Activated naive CD8-positive, alpha-beta T cell treated with anti-CD3 and anti-CD28 coated beads, Interleukin-2, amount 10 ng/mL, durations not matched to agents 7 days and 5 days (primary cell): ENCODE data around the gene LAGE3. TPM values are rescaled to one million over a fixed set of nuclear protein-coding genes. Genes with fewer than 3 reads are reported as not detected.
"Not testable (repeated sequence)": the region's sequence is repeated elsewhere in the genome, so short reads cannot be mapped to it uniquely, and the experiment has no call there.

Experiments used
- ATAC-seq: fragments of 150-1000 bp; cut with Tn5 transposase; one replicate; pipeline ENCODE4 v1.10.0; 2021; ENCODE audit warnings: low read depth, moderate library complexity
- POLR2A ChIA-PET: fragments of 350-600 bp; sonication (Branson Sonifier 250); formaldehyde crosslinking; loops from one replicate; lab custom pipeline; 2021; ENCODE audit warnings: antibody characterized with exemption; lab: Charles Lee
- DNase-seq: peaks from one replicate; pipeline ENCODE4 v3.0.0; 2021
- H3K27ac Mint-ChIP-seq: one replicate; pipeline ENCODE4 v1.8.0; 2022; ENCODE audit warnings: mild to moderate bottlenecking, mixed read lengths
- H3K27me3 Mint-ChIP-seq: one replicate; pipeline ENCODE4 v1.8.0; 2022; ENCODE audit warnings: mild to moderate bottlenecking, moderate library complexity, mixed read lengths
- H3K36me3 Mint-ChIP-seq: one replicate; pipeline ENCODE4 v1.8.0; 2021; ENCODE audit warnings: mild to moderate bottlenecking, mixed read lengths
- H3K4me1 Mint-ChIP-seq: one replicate; pipeline ENCODE4 v1.8.0; 2021; ENCODE audit warnings: mixed read lengths
- H3K4me3 Mint-ChIP-seq: one replicate; pipeline ENCODE4 v1.8.0; 2022; ENCODE audit warnings: mild to moderate bottlenecking, moderate library complexity, mixed read lengths
- H3K9me3 Mint-ChIP-seq: one replicate; pipeline ENCODE4 v1.8.0; 2021; ENCODE audit warnings: mixed read lengths
- total RNA-seq, 2 experiments: library from RNA; stranded (reverse); gene quantifications; one replicate each; pipeline ENCODE4 v1.2.3, GENCODE V29; 2021

Gene LAGE3
- total RNA-seq, 2 experiments from 2014 or later = 32.2 to 34.8 TPM

GRCh38 chrX:154512879-154513553 lies 33.9 kb upstream of the LAGE3 start:
- DNase-seq (no peak), ATAC-seq (no peak)
- H3K4me1 Mint-ChIP-seq = peaks cover 30% of the 10 kb centered on the region
- POLR2A ChIA-PET = interaction anchor here (1.9 to 4.6 kb wide), 2 partner anchors 23 kb away, joined by 11 to 32 read pairs; partner anchors contain the start of gene SLC10A3
- H3K9me3 Mint-ChIP-seq = peaks cover 1% of the 10 kb centered on the region
- H3K27ac Mint-ChIP-seq = no peak overlapping the region
- H3K4me3 Mint-ChIP-seq = no peak overlapping the region
- no peaks in the 10 kb centered on the region for H3K27me3 Mint-ChIP-seq
- peaks cover 23% of the 10 kb centered on the region for H3K36me3 Mint-ChIP-seq

GRCh38 chrX:154511761-154512160 lies 32.7 kb upstream of the LAGE3 start:
- DNase-seq (no peak), ATAC-seq (no peak)
- Mint-ChIP-seq H3K27ac (peak overlapping the region; percentile 91), H3K36me3 (peaks cover 23% of the 10 kb centered on the region), H3K4me3 (peak overlapping the region; percentile 49), H3K9me3 (peaks cover 1% of the 10 kb centered on the region), H3K4me1 (peaks cover 30% of the 10 kb centered on the region), H3K27me3 (no peaks in the 10 kb centered on the region)
- POLR2A ChIA-PET = interaction anchor here (1.2 to 1.9 kb wide), 3 partner anchors 12 to 528 kb away, joined by 3 to 11 read pairs (median 3); partner anchors contain the start of gene SLC10A3

GRCh38 chrX:154509455-154509854 lies 30.4 kb upstream of the LAGE3 start:
- H3K27me3 Mint-ChIP-seq = no peaks in the 10 kb centered on the region
- no peak for ATAC-seq
- H3K36me3 Mint-ChIP-seq = peaks cover 18% of the 10 kb centered on the region

GRCh38 chrX:154508384-154508745 lies 29.3 kb upstream of the LAGE3 start:
- Mint-ChIP-seq H3K9me3 (peaks cover 1% of the 10 kb centered on the region), H3K4me1 (peaks cover 14% of the 10 kb centered on the region), H3K27ac (no peak overlapping the region), H3K27me3 (no peaks in the 10 kb centered on the region), H3K4me3 (no peak overlapping the region), H3K36me3 (peaks cover 13% of the 10 kb centered on the region)
- ATAC-seq (no peak), DNase-seq (no peak)
- POLR2A ChIA-PET = no interaction called here

More at GRCh38 chrX:154509455-154509854, 30.4 kb upstream of the LAGE3 start:
- Mint-ChIP-seq H3K4me1 (peaks cover 20% of the 10 kb centered on the region), H3K4me3 (no peak overlapping the region), H3K27ac (no peak overlapping the region), H3K9me3 (peaks cover 1% of the 10 kb centered on the region)
- no peak for DNase-seq
- POLR2A ChIA-PET = no interaction called here

- no peak overlapping the region for H3K27ac Mint-ChIP-seq
- H3K4me1 Mint-ChIP-seq = peaks cover 14% of the 10 kb centered on the region
- peaks cover 1% of the 10 kb centered on the region for H3K9me3 Mint-ChIP-seq
- POLR2A ChIA-PET = no interaction called here
- H3K27me3 Mint-ChIP-seq = no peaks in the 10 kb centered on the region
- ATAC-seq = no peak
- peaks cover 13% of the 10 kb centered on the region for H3K36me3 Mint-ChIP-seq
- DNase-seq = no peak
- no peak overlapping the region for H3K4me3 Mint-ChIP-seq
Observed at GRCh38 chrX:154507673-154508383, 28.7 kb upstream of the LAGE3 start.

GRCh38 chrX:154506483-154507332 lies 27.6 kb upstream of the LAGE3 start:
- H3K36me3 Mint-ChIP-seq = peaks cover 13% of the 10 kb centered on the region
- no peak overlapping the region for H3K4me3 Mint-ChIP-seq
- H3K27me3 Mint-ChIP-seq = no peaks in the 10 kb centered on the region
- peaks cover 1% of the 10 kb centered on the region for H3K9me3 Mint-ChIP-seq
- ATAC-seq (no peak), DNase-seq (no peak)
- POLR2A ChIA-PET = no interaction called here
- peaks cover 11% of the 10 kb centered on the region for H3K4me1 Mint-ChIP-seq
- H3K27ac Mint-ChIP-seq = no peak overlapping the region

- ATAC-seq = no peak
- Mint-ChIP-seq H3K36me3 (peaks cover 11% of the 10 kb centered on the region), H3K4me1 (peaks cover 4% of the 10 kb centered on the region)
Observed at GRCh38 chrX:154505734-154506133, 26.7 kb upstream of the LAGE3 start.

GRCh38 chrX:154502989-154503388 lies 23.9 kb upstream of the LAGE3 start:
- Mint-ChIP-seq H3K9me3 (no peaks in the 10 kb centered on the region), H3K36me3 (no peaks in the 10 kb centered on the region), H3K27ac (no peak overlapping the region), H3K4me1 (no peaks in the 10 kb centered on the region), H3K27me3 (no peaks in the 10 kb centered on the region), H3K4me3 (no peak overlapping the region)
- POLR2A ChIA-PET = no interaction called here
- ATAC-seq (no peak), DNase-seq (no peak)

More at GRCh38 chrX:154505734-154506133, 26.7 kb upstream of the LAGE3 start:
- POLR2A ChIA-PET = no interaction called here
- Mint-ChIP-seq H3K27me3 (no peaks in the 10 kb centered on the region), H3K4me3 (no peak overlapping the region), H3K27ac (no peak overlapping the region), H3K9me3 (peaks cover 1% of the 10 kb centered on the region)
- DNase-seq = no peak

- no peak for DNase-seq
- Mint-ChIP-seq H3K36me3 (no peaks in the 10 kb centered on the region), H3K27me3 (no peaks in the 10 kb centered on the region), H3K27ac (no peak overlapping the region), H3K4me1 (peaks cover 3% of the 10 kb centered on the region), H3K9me3 (no peaks in the 10 kb centered on the region), H3K4me3 (no peak overlapping the region)
- no peak for ATAC-seq
- POLR2A ChIA-PET = interaction anchor here (0.7 kb wide), 3 partner anchors 9 to 37 kb away, joined by 4 to 5 read pairs (median 4); partner anchors contain the start of gene UBL4A
Observed at GRCh38 chrX:154502098-154502497, 23.0 kb upstream of the LAGE3 start.

- not testable (repeated sequence) for H3K27me3 Mint-ChIP-seq
Observed at GRCh38 chrX:154501423-154501822, 22.3 kb upstream of the LAGE3 start.

GRCh38 chrX:154496591-154497137 lies 17.6 kb upstream of the LAGE3 start:
- not testable (repeated sequence) for H3K4me3 Mint-ChIP-seq, DNase-seq, H3K4me1 Mint-ChIP-seq, ATAC-seq, H3K27me3 Mint-ChIP-seq, H3K9me3 Mint-ChIP-seq, H3K27ac Mint-ChIP-seq, H3K36me3 Mint-ChIP-seq
- POLR2A ChIA-PET = interaction anchor here (1.4 kb wide), 1 partner anchor 10 kb away, joined by 4 read pairs; the partner anchor contains the start of gene UBL4A

More at GRCh38 chrX:154501423-154501822, 22.3 kb upstream of the LAGE3 start:
- not testable (repeated sequence) for ATAC-seq, H3K4me3 Mint-ChIP-seq, DNase-seq, H3K27ac Mint-ChIP-seq, H3K4me1 Mint-ChIP-seq, H3K9me3 Mint-ChIP-seq, H3K36me3 Mint-ChIP-seq
- POLR2A ChIA-PET = interaction anchor here (0.7 kb wide), 1 partner anchor 15 kb away, joined by 4 read pairs; the partner anchor contains the start of gene UBL4A

GRCh38 chrX:154495472-154495922 lies 16.4 kb upstream of the LAGE3 start:
- DNase-seq (no peak), ATAC-seq (no peak)
- Mint-ChIP-seq H3K4me1 (peaks cover 5% of the 10 kb centered on the region), H3K36me3 (no peaks in the 10 kb centered on the region), H3K27ac (no peak overlapping the region), H3K27me3 (no peaks in the 10 kb centered on the region), H3K9me3 (no peaks in the 10 kb centered on the region), H3K4me3 (no peak overlapping the region)
- POLR2A ChIA-PET = interaction anchor here (0.6 kb wide), 1 partner anchor 118 kb away, joined by 3 read pairs; no protein-coding TSS in a partner anchor
